Measurements from ENCODE around the gene GPR132. TPM values are rescaled to one million over a fixed set of nuclear protein-coding genes. Genes with fewer than 3 reads are reported as not detected.

Gene GPR132
- total RNA-seq, 4 donors from 2014 or later, result 0.20 to 11.6 (median 2.1) TPM

- Histone ChIP-seq H3K36me3 (no peaks in the 10 kb centered on the region), H3K27ac (peak overlapping the region in 3 of 4 donors; percentile 22 to 47 (median 30)), H3K4me3 (no peak overlapping the region), H3K4me1 (peaks cover 0 to 7% (median 0%) of the 10 kb centered on the region in 4 donors), H3K27me3 (peaks cover 43% of the 10 kb centered on the region), H3K9me3 (no peaks in the 10 kb centered on the region)
- no peak for DNase-seq
- intact Hi-C loops (cut with DNase I; ENCODE audit: low total_unique reads) (no loop called here), in situ Hi-C loops (cut with MboI; ENCODE audit: low pct_ligation_motif_present in 1 of 4, low pct_unique_long_range_greater_than_20kb in 1 of 4, low sequenced_read_pairs in 3 of 4) (no loop called here)
- 60 to 62% methylated on average over 8 to 20 of the region's 20 CpGs for WGBS, 2 donors (ENCODE audit: low coverage in 1 of 2)
- TF ChIP-seq POLR2AphosphoS5 (IDR thresholded peaks at IDR 0.05), result no peak
Observed at GRCh38 chr14:105069871-105070759, 4.9 kb upstream of the GPR132 start.

DNA sequence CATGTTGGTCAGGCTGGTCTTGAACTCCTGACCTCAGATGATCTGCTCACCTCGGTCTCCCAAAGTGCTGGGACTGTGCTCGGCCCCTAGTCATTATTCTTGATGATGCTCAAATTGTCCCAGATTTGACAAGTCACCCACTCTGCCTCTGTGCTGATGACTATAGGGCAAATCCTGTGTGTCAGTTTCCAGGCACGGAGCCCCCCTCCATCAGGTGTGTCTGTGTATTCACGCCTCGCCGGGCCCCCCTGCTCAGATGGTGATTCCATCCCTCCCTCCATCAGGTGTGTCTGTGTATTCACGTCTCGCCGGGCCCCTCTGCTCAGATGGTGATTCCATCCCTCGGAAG is 4.3 kb upstream of the GPR132 start:
- H3K9me3 ChIP-seq, result no peaks in the 10 kb centered on the region
- H3K4me3 ChIP-seq, result no peak overlapping the region
- peaks cover 0 to 7% (median 0%) of the 10 kb centered on the region in 4 donors for H3K4me1 ChIP-seq
- intact Hi-C loops (cut with DNase I; ENCODE audit: low total_unique reads) (no loop called here), in situ Hi-C loops (cut with MboI; ENCODE audit: low pct_ligation_motif_present in 1 of 4, low pct_unique_long_range_greater_than_20kb in 1 of 4, low sequenced_read_pairs in 3 of 4) (no loop called here)
- no peak for DNase-seq
- TF ChIP-seq POLR2A (IDR thresholded peaks at IDR 0.05) (no peak), EP300 (IDR thresholded peaks at IDR 0.05; ENCODE audit: low read depth) (no peak), POLR2AphosphoS5 (IDR thresholded peaks at IDR 0.05) (no peak), CTCF (IDR thresholded peaks at IDR 0.05) (no peak)
- H3K36me3 ChIP-seq, result no peaks in the 10 kb centered on the region
- H3K27ac ChIP-seq, result peak overlapping the region in 1 of 4 donors; percentile 30
- 73 to 83% methylated on average over 6 to 10 of the region's 10 CpGs for WGBS, 2 donors (ENCODE audit: low coverage in 1 of 2)
- peaks cover 39% of the 10 kb centered on the region for H3K27me3 ChIP-seq

GRCh38 chr14:105068818-105069217 is 3.6 kb upstream of the GPR132 start:
- H3K9me3 ChIP-seq, result no peaks in the 10 kb centered on the region
- intact Hi-C loops (cut with DNase I; ENCODE audit: low total_unique reads), result no loop called here
- no peaks in the 10 kb centered on the region for H3K36me3 ChIP-seq
- no peak for DNase-seq
- 55 to 58% methylated on average over 13 of the region's 13 CpGs for whole genome bisulfite sequencing, 2 donors (ENCODE audit: low coverage in 1 of 2)
- H3K27me3 ChIP-seq, result peaks cover 32% of the 10 kb centered on the region
- H3K4me1 ChIP-seq, result peaks cover 0 to 7% (median 0%) of the 10 kb centered on the region in 4 donors
- no peak overlapping the region for H3K4me3 ChIP-seq
- in situ Hi-C loops (cut with MboI; ENCODE audit: low pct_ligation_motif_present in 1 of 4, low pct_unique_long_range_greater_than_20kb in 1 of 4, low sequenced_read_pairs in 3 of 4), result no loop called here
- TF ChIP-seq CTCF (IDR thresholded peaks at IDR 0.05), result no peak
- no peak for TF ChIP-seq POLR2AphosphoS5 (IDR thresholded peaks at IDR 0.05)
- TF ChIP-seq POLR2A (IDR thresholded peaks at IDR 0.05), result no peak
- TF ChIP-seq EP300 (IDR thresholded peaks at IDR 0.05; ENCODE audit: low read depth), result no peak
- H3K27ac ChIP-seq, result no peak overlapping the region

GRCh38 chr14:105067969-105068301 is 2.7 kb upstream of the GPR132 start:
- no peak for DNase-seq
- Histone ChIP-seq H3K9me3 (no peaks in the 10 kb centered on the region), H3K4me1 (peaks cover 0 to 7% (median 0%) of the 10 kb centered on the region in 4 donors), H3K27me3 (peaks cover 23% of the 10 kb centered on the region), H3K36me3 (no peaks in the 10 kb centered on the region), H3K4me3 (no peak overlapping the region), H3K27ac (peak overlapping the region in 1 of 4 donors; percentile 73)
- TF ChIP-seq EP300 (IDR thresholded peaks at IDR 0.05; ENCODE audit: low read depth) (no peak), POLR2A (IDR thresholded peaks at IDR 0.05) (no peak), POLR2AphosphoS5 (IDR thresholded peaks at IDR 0.05) (no peak), CTCF (IDR thresholded peaks at IDR 0.05) (no peak)
- 95% methylated on average over 12 of the region's 12 CpGs; no CpG with 5 or more reads in 1 of the 2 donors for WGBS, 2 donors (ENCODE audit: low coverage in 1 of 2)
- in situ Hi-C loops (cut with MboI; ENCODE audit: low pct_ligation_motif_present in 1 of 4, low pct_unique_long_range_greater_than_20kb in 1 of 4, low sequenced_read_pairs in 3 of 4), result no loop called here
- intact Hi-C loops (cut with DNase I; ENCODE audit: low total_unique reads), result no loop called here
